ENCODE data around the gene CLDN34. TPM values are rescaled to one million over a fixed set of nuclear protein-coding genes. Genes with fewer than 3 reads are reported as not detected.

The CLDN34 gene
- total and polyA plus RNA-seq, 2 of the 13 experiments (the other 11 are each of a cell fraction or from before 2014, with no cell fraction given), result not detected

DNA sequence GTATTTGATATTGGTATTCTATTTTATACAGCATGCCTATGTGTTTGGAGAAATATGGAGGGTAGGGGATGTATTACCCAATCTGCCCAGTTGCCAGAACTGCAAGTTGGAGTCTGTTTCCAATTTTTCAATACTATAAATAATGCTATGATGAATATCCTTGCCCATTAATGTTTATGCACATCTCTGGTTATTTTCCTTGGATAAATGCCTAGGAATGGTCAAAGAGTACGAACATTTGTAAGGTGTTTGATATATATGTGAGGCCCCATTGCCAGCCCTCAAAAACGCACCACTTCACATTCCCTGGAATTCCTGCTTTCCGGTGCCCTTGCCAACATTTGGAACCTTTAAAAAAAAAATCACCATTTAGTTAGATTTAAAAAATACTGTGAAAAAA, 34.3 kb downstream of the CLDN34 start (continued):
- TF ChIP-seq ZFP62 (CRISPR knock-in tag; IDR thresholded peaks at IDR 0.05) (no peak), ZNF605 (CRISPR knock-in tag; IDR thresholded peaks at IDR 0.05) (no peak)
- TF ChIP-seq, protein P1, sequence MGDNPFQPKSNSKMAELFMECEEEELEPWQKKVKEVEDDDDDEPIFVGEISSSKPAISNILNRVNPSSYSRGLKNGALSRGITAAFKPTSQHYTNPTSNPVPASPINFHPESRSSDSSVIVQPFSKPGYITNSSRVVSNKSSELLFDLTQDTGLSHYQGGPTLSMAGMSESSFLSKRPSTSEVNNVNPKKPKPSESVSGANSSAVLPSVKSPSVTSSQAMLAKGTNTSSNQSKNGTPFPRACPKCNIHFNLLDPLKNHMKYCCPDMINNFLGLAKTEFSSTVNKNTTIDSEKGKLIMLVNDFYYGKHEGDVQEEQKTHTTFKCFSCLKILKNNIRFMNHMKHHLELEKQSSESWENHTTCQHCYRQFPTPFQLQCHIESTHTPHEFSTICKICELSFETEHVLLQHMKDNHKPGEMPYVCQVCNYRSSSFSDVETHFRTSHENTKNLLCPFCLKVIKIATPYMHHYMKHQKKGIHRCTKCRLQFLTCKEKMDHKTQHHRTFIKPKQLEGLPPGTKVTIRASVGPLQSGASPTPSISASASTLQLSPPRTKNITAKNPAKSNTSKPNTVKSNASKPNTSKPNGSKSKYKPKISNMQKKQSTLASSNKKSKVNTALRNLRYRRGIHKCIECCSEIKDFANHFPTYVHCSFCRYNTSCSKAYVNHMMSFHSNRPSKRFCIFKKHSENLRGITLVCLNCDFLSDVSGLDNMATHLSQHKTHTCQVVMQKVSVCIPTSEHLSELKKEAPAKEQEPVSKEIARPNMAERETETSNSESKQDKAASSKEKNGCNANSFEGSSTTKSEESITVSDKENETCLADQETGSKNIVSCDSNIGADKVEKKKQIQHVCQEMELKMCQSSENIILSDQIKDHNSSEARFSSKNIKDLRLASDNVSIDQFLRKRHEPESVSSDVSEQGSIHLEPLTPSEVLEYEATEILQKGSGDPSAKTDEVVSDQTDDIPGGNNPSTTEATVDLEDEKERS (CRISPR knock-in tag; IDR thresholded peaks at IDR 0.05), result no peak

DNA sequence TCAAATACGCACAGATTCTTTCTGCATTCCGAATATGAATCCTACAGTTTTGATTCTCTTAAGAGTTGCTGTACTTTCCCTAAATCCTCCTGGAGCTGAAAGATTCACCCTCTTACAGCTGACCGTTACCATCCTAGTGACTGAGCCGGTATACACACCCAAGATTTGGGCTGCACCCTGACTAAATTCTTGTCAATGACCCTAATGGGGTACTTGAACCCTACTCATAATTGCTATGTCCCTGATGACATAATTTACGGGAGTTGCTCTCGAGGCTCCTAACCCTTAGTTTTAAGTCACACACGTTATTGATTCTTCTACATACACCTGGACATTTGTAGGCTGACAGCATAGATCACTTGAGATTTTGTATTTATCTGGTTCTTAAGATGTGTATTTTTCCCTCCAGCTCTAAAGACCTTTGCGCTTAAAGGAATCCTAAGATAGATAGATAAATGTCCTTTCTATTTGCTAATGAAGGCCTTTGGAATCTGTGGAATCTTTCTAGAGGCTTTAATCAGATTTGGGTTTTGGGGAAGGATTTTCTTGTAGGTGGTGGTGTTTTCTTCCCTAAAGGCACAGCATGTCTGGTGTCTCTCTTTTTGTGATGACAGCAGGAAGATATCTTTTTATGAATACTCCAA, 37.8 kb downstream of the CLDN34 start:
- no peaks in the 10 kb centered on the region for H3K27me3 ChIP-seq (ENCODE audit: control insufficient read depth in 1 of 2, insufficient read depth in 2 of 2, low read length in 2 of 2)
- ChIA-PET CTCF (ENCODE audit: low intra/inter-chr PET ratio, low total read pairs) (no interaction called here), POLR2A (no interaction called here)
- WGBS (ENCODE audit: low lambda C conversion rate), result 58% methylated on average over 8 of the region's 8 CpGs
- H3K27ac ChIP-seq (ENCODE audit: extremely low read length, insufficient read depth, low read length), result no peak overlapping the region
- intact Hi-C loops (cut with micrococcal nuclease; ENCODE audit: unreplicated experiment), result no loop called here
- H3K79me2 ChIP-seq (ENCODE audit: insufficient read depth, low read length), result no peaks in the 10 kb centered on the region
- FAIRE-seq, result no peak
- H3K4me1 ChIP-seq (ENCODE audit: insufficient read depth, low read length), result peaks cover 49% of the 10 kb centered on the region
- no peak overlapping the region for H3K4me2 ChIP-seq (ENCODE audit: low read depth, low read length)
- H3K4me3 ChIP-seq (replicated peaks in 1 of 3; ENCODE audit: insufficient read depth in 1 of 3, low read depth in 2 of 3, low read length in 3 of 3), result no peak overlapping the region
- H4K20me1 ChIP-seq (ENCODE audit: insufficient read depth, low read length), result no peaks in the 10 kb centered on the region
- no peaks in the 10 kb centered on the region for H3K36me3 ChIP-seq (replicated peaks in 1 of 2; ENCODE audit: control insufficient read depth in 1 of 2, insufficient read depth in 2 of 2, low read length in 2 of 2)
- no peak overlapping the region for H3K9ac ChIP-seq (ENCODE audit: insufficient read depth, low read depth, low read length)
- BruUV-seq (replicated peaks), result no TSS peak
- no peak for ATAC-seq
- DNase-seq (ENCODE audit: low spot score), result no peak
- H3K9me3 ChIP-seq (ENCODE audit: low read length), result no peaks in the 10 kb centered on the region
- TF ChIP-seq ZNF629 (CRISPR knock-in tag; conservative IDR thresholded peaks at IDR 0.05), result no peak
- in situ Hi-C loops (cut with HindIII; ENCODE audit: extremely low pct_ligation_motif_present, low pct_unique_long_range_greater_than_20kb), result no loop called here
- no peak overlapping the region for H2AFZ ChIP-seq (ENCODE audit: low read length)
